Adrenal gland (tissue), 12 donors: ENCODE measurements around the gene CLK3. TPM values are rescaled to one million over a fixed set of nuclear protein-coding genes. Genes with fewer than 3 reads are reported as not detected.
A peak's percentile ranks its signal among the peaks of the same experiment; 100 is the strongest.

Experiments used
- DNase-seq, 7 donors: peaks; one replicate each; pipeline ENCODE4 v3.0.0-alpha.2; 2019 to 2020
- H3K27ac ChIP-seq, 5 donors: fragments of 200-600 bp; sonication (generic) in 4 of 5; 1 replicate in 3 of 5; 2 replicates in 2 of 5; pipeline versions ENCODE4 v1.5.1 to v1.8.0; 2016 to 2020; ENCODE audit warnings: mild to moderate bottlenecking in 1 of 5
- H3K27me3 ChIP-seq: fragments of 200-600 bp; 2 replicates; pipeline ENCODE4 v1.8.0; 2021
- H3K36me3 ChIP-seq, 2 donors: fragments of 200-600 bp; replicated peaks in 1 of 2; 1 replicate in 1 of 2; 2 replicates in 1 of 2; pipeline versions ENCODE4 v1.5.1 to v1.8.0; 2018 to 2022
- H3K4me1 ChIP-seq, 2 donors: fragments of 200-600 bp; replicated peaks in 1 of 2; 1 replicate in 1 of 2; 2 replicates in 1 of 2; pipeline versions ENCODE4 v1.5.1 to v1.8.0; 2018 to 2021
- H3K4me3 ChIP-seq, 4 donors: fragments of 200-600 bp; sonication (generic) in 3 of 4; one replicate each; pipeline ENCODE4 v1.5.1; 2016 to 2018
- H3K9me3 ChIP-seq, 3 donors: fragments of 200-600 bp; sonication (generic) in 1 of 3; replicated peaks in 1 of 3; 1 replicate in 2 of 3; 2 replicates in 1 of 3; pipeline versions ENCODE4 v1.5.1 to v1.8.0; 2016 to 2021
- POLR2A ChIP-seq, 2 donors: fragments of 450-650 bp; IDR thresholded peaks; one replicate each; pipeline ENCODE4 v1.6.1; 2017; ENCODE audit warnings: antibody characterized with exemption in 2 of 2, mild to moderate bottlenecking in 2 of 2, moderate library complexity in 1 of 2
- WGBS, 4 donors: extraction: QIAGEN DNeasy Blood & Tissue Kit in 2 of 4; methylation state at CpG; one replicate each; pipeline versions ENCODE4 v1.1.5 to v1.1.7; 2013 to 2017; 5-methylcytosine and 5-hydroxymethylcytosine counted together
- intact Hi-C, 2 donors: fragments of 100-400 bp; cut with DNase I; formaldehyde crosslinking; loops; one replicate each; pipeline versions ENCODE4 v1.14.1 to v1.15.0; 2022 to 2023
- polyA plus RNA-seq, 3 donors: library from polyadenylated mRNA; stranded (reverse); fragments of 200-250 nt in 2 of 3; fragments of 350-450 nt in 1 of 3; fragmentation: Illumina TruSeq in 1 of 3; extraction: RNeasy Lipid Tissue Mini Kit (QIAGEN cat#74804) in 1 of 3; gene quantifications; one replicate each; pipeline ENCODE4 v1.2.3, GENCODE V29; 2013 to 2014
- total RNA-seq, 9 donors: library from RNA; depleted of rRNA in 4 of 9; stranded (reverse); fragments of >200 nt in 4 of 9; fragments of 120-200 nt in 1 of 9; fragmentation: NEBNext Ultra II Directional in 1 of 9; extraction: Animal tissue kit (Norgen Biotek cat#: 25700) in 1 of 9; gene quantifications; one replicate each; pipeline versions ENCODE4 v1.1.0 to v1.2.4, GENCODE V29; 2013 to 2023
- TF ChIP-seq, protein P1 (sequence below), 6 experiments: fragments of 450-650 bp in 4 of 6; fragments of 200-600 bp in 2 of 6; sonication (generic) in 1 of 6; IDR thresholded peaks; 1 replicate in 5 of 6; 2 replicates in 1 of 6; pipeline versions ENCODE4 v1.5.1 to v1.8.0; 2016 to 2021; ENCODE audit warnings: antibody characterized with exemption in 6 of 6, mild to moderate bottlenecking in 2 of 6, moderate library complexity in 1 of 6
- donor health status: healthy with polysubstance abuse.
- donor health status: Bipolar disorder and iron deficiency.
- donor health status: DM: yes; HTN: yes; CAD: no.
- donor health status: DM: no; HTN: no; CAD: no.
- donor health status: DM: no; HTN: no; CAD: no.
- donor health status: DM: yes; HTN: yes; CAD: no.

The CLK3 gene
- total and polyA plus RNA-seq, 12 donors = 26.2 to 160 (median 66.1) TPM

DNA sequence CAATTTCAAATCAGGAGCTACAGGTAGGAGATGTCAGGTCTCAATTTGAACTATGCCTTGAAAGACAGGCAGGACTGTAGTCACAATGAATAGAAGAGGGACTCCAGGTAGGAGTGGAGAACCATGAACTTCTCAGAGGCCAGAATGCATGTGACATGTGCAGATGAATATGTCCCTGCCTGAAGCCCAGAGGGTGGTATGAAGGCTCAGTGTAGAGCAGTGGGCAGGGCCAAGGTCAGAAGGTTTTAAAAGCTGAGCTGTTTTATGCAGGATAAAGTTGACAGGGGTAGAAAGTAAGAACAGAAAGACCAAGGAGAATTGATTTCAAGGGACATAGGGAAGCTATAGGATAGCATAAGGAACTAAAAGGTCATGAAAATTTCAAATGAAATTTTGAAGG lies 30.8 kb downstream of the CLK3 start:
- no peaks in the 10 kb centered on the region for H3K27me3 ChIP-seq
- intact Hi-C loops = no loop called here
- H3K27ac ChIP-seq = no peak overlapping the region
- H3K4me1 ChIP-seq = peaks cover 0 to 15% of the 10 kb centered on the region in 2 donors
- no peak for DNase-seq
- no peak for TF ChIP-seq POLR2A (IDR thresholded peaks at IDR 0.05)
- TF ChIP-seq, protein P1, sequence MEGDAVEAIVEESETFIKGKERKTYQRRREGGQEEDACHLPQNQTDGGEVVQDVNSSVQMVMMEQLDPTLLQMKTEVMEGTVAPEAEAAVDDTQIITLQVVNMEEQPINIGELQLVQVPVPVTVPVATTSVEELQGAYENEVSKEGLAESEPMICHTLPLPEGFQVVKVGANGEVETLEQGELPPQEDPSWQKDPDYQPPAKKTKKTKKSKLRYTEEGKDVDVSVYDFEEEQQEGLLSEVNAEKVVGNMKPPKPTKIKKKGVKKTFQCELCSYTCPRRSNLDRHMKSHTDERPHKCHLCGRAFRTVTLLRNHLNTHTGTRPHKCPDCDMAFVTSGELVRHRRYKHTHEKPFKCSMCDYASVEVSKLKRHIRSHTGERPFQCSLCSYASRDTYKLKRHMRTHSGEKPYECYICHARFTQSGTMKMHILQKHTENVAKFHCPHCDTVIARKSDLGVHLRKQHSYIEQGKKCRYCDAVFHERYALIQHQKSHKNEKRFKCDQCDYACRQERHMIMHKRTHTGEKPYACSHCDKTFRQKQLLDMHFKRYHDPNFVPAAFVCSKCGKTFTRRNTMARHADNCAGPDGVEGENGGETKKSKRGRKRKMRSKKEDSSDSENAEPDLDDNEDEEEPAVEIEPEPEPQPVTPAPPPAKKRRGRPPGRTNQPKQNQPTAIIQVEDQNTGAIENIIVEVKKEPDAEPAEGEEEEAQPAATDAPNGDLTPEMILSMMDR (IDR thresholded peaks at IDR 0.05) = no peak
- H3K9me3 ChIP-seq = no peaks in the 10 kb centered on the region
- no peaks in the 10 kb centered on the region for H3K36me3 ChIP-seq
- H3K4me3 ChIP-seq = no peak overlapping the region

DNA sequence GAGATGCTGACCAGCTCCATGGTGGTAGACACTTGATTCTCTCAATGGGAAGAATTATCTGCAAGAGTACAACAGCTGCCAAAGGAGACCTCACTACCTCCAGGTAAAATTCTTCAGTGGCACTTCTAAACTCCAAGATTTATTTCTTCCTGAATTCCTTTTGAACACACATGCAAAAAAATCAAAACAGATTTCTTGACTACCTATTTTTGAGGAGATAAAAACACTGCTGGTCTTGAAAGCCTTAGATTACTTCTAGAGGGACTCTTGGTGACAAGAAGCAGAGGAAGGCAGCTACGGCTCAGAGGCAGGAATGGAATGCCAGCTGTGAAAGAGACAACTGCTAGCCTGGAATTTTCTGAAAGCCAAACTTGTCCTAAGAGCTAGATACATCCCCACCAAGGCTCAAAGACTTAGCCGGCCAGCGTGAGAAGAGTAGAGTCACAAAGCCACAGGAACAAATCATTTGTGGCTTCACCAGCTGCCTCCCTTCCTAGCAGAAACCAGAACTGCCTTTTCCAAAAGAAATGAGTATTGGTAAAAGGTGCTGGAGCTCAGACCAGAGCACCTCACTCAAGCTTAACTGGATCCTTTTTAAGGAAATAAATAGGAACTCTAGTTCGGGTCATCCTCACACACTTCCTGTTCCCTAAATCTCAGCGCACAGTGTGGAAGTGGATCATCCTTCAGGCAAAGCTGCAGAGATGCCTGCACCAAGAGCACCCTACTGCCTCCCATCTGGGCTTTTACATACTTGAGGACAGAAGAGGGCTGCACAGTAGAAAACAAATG lies 32.6 kb downstream of the CLK3 start:
- no peaks in the 10 kb centered on the region for H3K27me3 ChIP-seq
- H3K4me3 ChIP-seq = no peak overlapping the region
- 77 to 90% (median 87%) methylated on average over 5 of the region's 5 CpGs for WGBS, 4 donors
- intact Hi-C loops = no loop called here
- H3K27ac ChIP-seq = no peak overlapping the region
- no peak for DNase-seq
- no peaks in the 10 kb centered on the region for H3K36me3 ChIP-seq
- H3K9me3 ChIP-seq = no peaks in the 10 kb centered on the region
- peaks cover 0 to 7% of the 10 kb centered on the region in 2 donors for H3K4me1 ChIP-seq
- TF ChIP-seq, protein P1 (IDR thresholded peaks at IDR 0.05) = no peak
- TF ChIP-seq POLR2A (IDR thresholded peaks at IDR 0.05) = no peak

DNA sequence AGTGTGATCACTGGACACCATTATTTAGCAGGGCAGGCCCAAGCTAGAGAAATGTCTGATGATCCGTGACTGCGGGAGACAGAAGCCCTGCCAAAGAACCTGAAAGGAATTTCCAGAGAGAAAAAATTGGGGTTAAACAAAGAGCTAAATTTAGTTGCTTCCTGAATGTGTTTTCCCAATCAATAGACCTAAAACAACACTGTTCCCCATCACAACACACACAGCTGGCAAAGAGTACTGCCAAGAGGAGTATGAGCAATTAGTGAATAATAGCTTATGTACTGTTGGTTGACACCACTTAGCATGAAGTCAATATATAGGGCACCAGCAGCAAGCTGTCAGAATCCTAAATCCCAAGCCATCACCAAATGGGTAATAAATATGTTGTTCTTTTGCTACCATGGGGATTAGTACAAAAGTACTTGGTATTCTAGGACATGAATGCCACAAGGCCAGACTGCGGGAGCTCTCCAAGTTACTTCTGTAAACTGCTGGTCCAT lies 35.7 kb downstream of the CLK3 start:
- Histone ChIP-seq H3K27ac (no peak overlapping the region), H3K36me3 (no peaks in the 10 kb centered on the region), H3K4me1 (peaks cover 0 to 12% of the 10 kb centered on the region in 2 donors), H3K27me3 (no peaks in the 10 kb centered on the region), H3K9me3 (no peaks in the 10 kb centered on the region), H3K4me3 (no peak overlapping the region)
- intact Hi-C loops = no loop called here
- no peak for TF ChIP-seq POLR2A (IDR thresholded peaks at IDR 0.05)
- TF ChIP-seq, protein P1 (IDR thresholded peaks at IDR 0.05) = no peak
- 78 to 94% (median 87%) methylated on average over 3 of the region's 3 CpGs for WGBS, 4 donors
- peak in 1 of 7 donors; percentile 20 for DNase-seq

DNA sequence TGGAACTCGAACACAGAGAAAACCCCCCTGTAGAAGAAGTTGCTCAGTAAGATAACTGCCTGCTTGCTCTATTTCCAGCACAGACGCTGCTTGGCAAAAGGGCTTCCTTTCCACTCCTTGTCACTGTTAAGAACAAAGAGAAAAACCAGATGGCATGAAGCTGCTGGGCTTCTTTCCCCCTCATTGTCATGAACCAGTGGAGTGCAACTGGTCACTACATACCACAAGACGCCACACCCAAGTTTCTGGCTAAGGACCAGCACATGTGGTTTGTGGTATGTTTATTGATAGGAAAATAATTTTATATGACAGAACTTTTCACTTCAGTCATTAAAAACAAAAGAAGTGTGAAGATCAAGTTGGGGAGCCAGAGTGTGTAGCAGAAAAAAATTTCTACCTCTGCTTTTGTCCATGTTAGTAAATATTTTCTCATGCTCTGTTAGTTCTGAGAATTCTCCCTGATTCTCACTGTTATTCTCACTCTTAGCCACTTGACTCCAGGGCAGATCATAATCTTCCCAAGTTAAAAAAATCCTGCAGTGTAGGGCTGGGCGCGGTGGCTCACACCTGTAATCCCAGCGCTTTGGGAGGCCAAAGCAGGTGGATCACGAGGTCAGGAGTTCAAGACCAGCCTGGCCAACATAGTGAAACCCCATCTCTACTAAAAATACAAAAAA lies 37.9 kb downstream of the CLK3 start:
- H3K4me3 ChIP-seq = no peak overlapping the region
- DNase-seq = peak in 1 of 7 donors; percentile 50
- H3K4me1 ChIP-seq = peaks cover 0 to 9% of the 10 kb centered on the region in 2 donors

More for the DNA sequence above, 37.9 kb downstream of the CLK3 start:
- intact Hi-C loops = no loop called here
- no peaks in the 10 kb centered on the region for H3K36me3 ChIP-seq
- WGBS, 4 donors = 82 to 89% (median 87%) methylated on average over 7 of the region's 7 CpGs
- no peaks in the 10 kb centered on the region for H3K27me3 ChIP-seq
- H3K9me3 ChIP-seq = no peaks in the 10 kb centered on the region
- TF ChIP-seq POLR2A (IDR thresholded peaks at IDR 0.05) = no peak
- TF ChIP-seq, protein P1 (IDR thresholded peaks at IDR 0.05) = no peak
- no peak overlapping the region for H3K27ac ChIP-seq
